Testis (tissue), 2 donors: ENCODE data around the gene STK17B.

ENCODE experiments used
- CTCF ChIP-seq, 3 experiments: fragments of 450-650 bp in 2 of 3; fragments of 200-600 bp in 1 of 3; sonication (generic) in 1 of 3; IDR thresholded peaks; one replicate each; pipeline ENCODE4 v1.5.1; 2016 to 2019; ENCODE audit warnings: antibody characterized with exemption in 3 of 3, mild to moderate bottlenecking in 2 of 3, moderate library complexity in 1 of 3
- POLR2A ChIP-seq: fragments of 450-650 bp; IDR thresholded peaks from one replicate; pipeline ENCODE4 v1.6.1; 2017; ENCODE audit warnings: antibody characterized with exemption, mild to moderate bottlenecking, moderate library complexity

- TF ChIP-seq POLR2A (no peak), CTCF (IDR thresholded peaks at IDR 0.05) (no peak)
Observed at GRCh38 chr2:196214156-196214555, 42.8 kb upstream of the STK17B start.
